GM23338 (cell line): ENCODE data around the gene PTGDS. TPM values are rescaled to one million over a fixed set of nuclear protein-coding genes. Genes with fewer than 3 reads are reported as not detected.

Experiments used
- ATAC-seq: fragments of 200-7000 bp; cut with Tn5 transposase; 3 replicates; pipeline ENCODE4 v1.9.1; 2020
- DNase-seq: peaks from one replicate; pipeline ENCODE4 v3.0.0-alpha.2; 2015; ENCODE audit warnings: low spot score
- H2AFZ ChIP-seq: fragments of 200-600 bp; sonication (generic); 2 replicates; pipeline ENCODE4 v1.8.0; 2016; ENCODE audit warnings: antibody characterized with exemption, mild to moderate bottlenecking, moderate library complexity
- H3F3A ChIP-seq: fragments of 200-600 bp; sonication (generic); replicated peaks from 2 replicates; pipeline ENCODE4 v1.8.0; 2017; ENCODE audit warnings: antibody characterized with exemption, mixed run types, low read depth
- H3K27ac ChIP-seq: fragments of 200-600 bp; sonication (generic); 2 replicates; pipeline ENCODE4 v1.6.1; 2016; ENCODE audit warnings: low read depth
- H3K27me3 ChIP-seq: fragments of 200-600 bp; sonication (generic); 2 replicates; pipeline ENCODE4 v1.8.0; 2016; ENCODE audit warnings: mild to moderate bottlenecking, mixed run types, moderate library complexity; ENCODE audit not compliant: insufficient read depth
- H3K36me3 ChIP-seq: fragments of 200-600 bp; sonication (generic); 2 replicates; pipeline ENCODE4 v1.8.0; 2016; ENCODE audit warnings: mild to moderate bottlenecking; ENCODE audit not compliant: insufficient read depth
- H3K4me1 ChIP-seq: fragments of 200-600 bp; sonication (generic); 2 replicates; pipeline ENCODE4 v1.8.0; 2016; ENCODE audit warnings: mild to moderate bottlenecking, moderate library complexity; ENCODE audit not compliant: insufficient read depth
- H3K4me2 ChIP-seq: fragments of 200-600 bp; sonication (generic); 2 replicates; pipeline ENCODE4 v1.7.1; 2017; ENCODE audit warnings: mixed run types
- H3K4me3 ChIP-seq: fragments of 200-600 bp; sonication (generic); 2 replicates; pipeline ENCODE4 v1.6.1; 2016; ENCODE audit warnings: mixed run types
- H3K79me2 ChIP-seq: fragments of 200-600 bp; sonication (generic); replicated peaks from 2 replicates; pipeline ENCODE4 v1.8.0; 2017; ENCODE audit warnings: mild to moderate bottlenecking; ENCODE audit not compliant: insufficient read depth
- H3K9me2 ChIP-seq: fragments of 200-600 bp; sonication (generic); 2 replicates; pipeline ENCODE4 v1.8.0; 2017; ENCODE audit not compliant: insufficient read depth
- H4K20me1 ChIP-seq: fragments of 200-600 bp; sonication (generic); replicated peaks from 2 replicates; pipeline ENCODE4 v1.8.0; 2017; ENCODE audit warnings: mild to moderate bottlenecking; ENCODE audit not compliant: insufficient read depth
- H3K27ac Mint-ChIP-seq: 2 replicates; pipeline ENCODE4 v1.8.0; 2020; ENCODE audit warnings: inconsistent platforms, mild to moderate bottlenecking, moderate library complexity, mixed read lengths
- H3K27me3 Mint-ChIP-seq: 3 replicates; pipeline ENCODE4 v1.8.0; 2022; ENCODE audit warnings: low read depth, mild to moderate bottlenecking, moderate library complexity, mixed read lengths, inconsistent platforms; ENCODE audit not compliant: insufficient read depth, poor library complexity
- H3K36me3 Mint-ChIP-seq: 3 replicates; pipeline ENCODE4 v1.8.0; 2021; ENCODE audit warnings: low read depth, mild to moderate bottlenecking, inconsistent platforms, moderate library complexity, mixed read lengths
- H3K4me1 Mint-ChIP-seq: 3 replicates; pipeline ENCODE4 v1.8.0; 2020; ENCODE audit warnings: mild to moderate bottlenecking, inconsistent platforms, mixed read lengths
- H3K4me3 Mint-ChIP-seq: 3 replicates; pipeline ENCODE4 v1.8.0; 2021; ENCODE audit warnings: moderate library complexity, mild to moderate bottlenecking, inconsistent platforms, mixed read lengths
- H3K9me3 Mint-ChIP-seq: 3 replicates; pipeline ENCODE4 v1.8.0; 2020; ENCODE audit warnings: moderate library complexity, mild to moderate bottlenecking, inconsistent platforms, mixed read lengths
- CREB1 ChIP-seq: fragments of 250-450 bp; sonication (Bioruptor Pico); IDR thresholded peaks from 2 replicates; pipeline ENCODE4 v1.5.0; 2020; ENCODE audit warnings: low read depth, mild to moderate bottlenecking, moderate library complexity
- CTCF ChIP-seq, 2 experiments: fragments of 200-600 bp in 1 of 2; sonication (generic) in 1 of 2; conservative IDR thresholded peaks; 2 replicates each; pipeline versions ENCODE4 v1.5.1 to v1.6.1; 2016 to 2017; ENCODE audit warnings: antibody characterized with exemption in 2 of 2, low read depth in 2 of 2, mild to moderate bottlenecking in 2 of 2, moderate library complexity in 1 of 2
- ETS1 ChIP-seq: IDR thresholded peaks from 2 replicates; pipeline ENCODE4 v1.6.1; 2016; ENCODE audit warnings: antibody characterized with exemption
- EZH2 ChIP-seq: fragments of 200-600 bp; sonication (generic); IDR thresholded peaks from one replicate; pipeline ENCODE4 v1.8.0; 2017; ENCODE audit warnings: antibody characterized with exemption, mild to moderate bottlenecking, low read depth; ENCODE audit not compliant: unreplicated experiment
- EZH2phosphoT487 ChIP-seq: fragments of 200-600 bp; sonication (generic); IDR thresholded peaks from one replicate; pipeline ENCODE4 v1.8.1; 2018; ENCODE audit warnings: antibody characterized with exemption; ENCODE audit not compliant: unreplicated experiment
- JUNB ChIP-seq: IDR thresholded peaks from one replicate; pipeline ENCODE4 v1.6.1; 2016; ENCODE audit warnings: antibody characterized with exemption; ENCODE audit not compliant: unreplicated experiment
- NANOG ChIP-seq: IDR thresholded peaks from 2 replicates; pipeline ENCODE4 v1.6.1; 2016; ENCODE audit warnings: antibody characterized with exemption, borderline replicate concordance
- POLR2AphosphoS5 ChIP-seq: IDR thresholded peaks from 2 replicates; pipeline ENCODE4 v1.6.1; 2016; ENCODE audit warnings: antibody characterized with exemption, low read depth
- STAT1 ChIP-seq: IDR thresholded peaks from one replicate; pipeline ENCODE4 v1.6.1; 2016; ENCODE audit warnings: antibody characterized with exemption; ENCODE audit not compliant: unreplicated experiment
- ZNF114 ChIP-seq: fragments of 250-450 bp; sonication (Bioruptor Pico); IDR thresholded peaks from 2 replicates; pipeline ENCODE4 v1.5.0; 2020; ENCODE audit warnings: mild to moderate bottlenecking, moderate library complexity
- ZNF462 ChIP-seq: fragments of 250-450 bp; sonication (Bioruptor Pico); IDR thresholded peaks from 2 replicates; pipeline ENCODE4 v1.5.0; 2020; ENCODE audit warnings: mild to moderate bottlenecking, moderate library complexity
- polyA plus RNA-seq: library from polyadenylated mRNA; unstranded; fragments of >200 nt; fragmentation: Nextera tagmentation; extraction: Ambion mirVana; gene quantifications from 2 replicates; pipeline ENCODE4 v1.2.1, GENCODE V29; 2016
- total RNA-seq: library from RNA; depleted of rRNA; stranded (reverse); fragments of >200 nt; shearing (Covaris generic); gene quantifications from 2 replicates; pipeline ENCODE4 v1.2.3, GENCODE V29; 2014

Gene PTGDS
- total and polyA plus RNA-seq, 2 experiments from 2014 or later = 1.9 to 3.1 TPM

- Histone ChIP-seq H3K27me3 (no peaks in the 10 kb centered on the region), H3F3A (no peaks in the 10 kb centered on the region), H3K27ac (no peak overlapping the region), H4K20me1 (no peaks in the 10 kb centered on the region), H3K9me2 (0 out of 2 replicates have a peak, but pooled peaks cover 6% of the 10 kb centered on the region), H3K4me1 (no peaks in the 10 kb centered on the region), H2AFZ (no peak overlapping the region), H3K4me3 (no peak overlapping the region), H3K79me2 (no peaks in the 10 kb centered on the region), H3K36me3 (no peaks in the 10 kb centered on the region), H3K4me2 (no peak overlapping the region)
- peaks cover 4% of the 10 kb centered on the region for H3K27me3 Mint-ChIP-seq
- TF ChIP-seq EZH2 (no peak), EZH2phosphoT487 (no peak), POLR2AphosphoS5 (no peak), CREB1 (CRISPR knock-in tag) (no peak), CTCF (conservative IDR thresholded peaks at IDR 0.05; ENCODE audit: low read depth in 2 of 2) (no peak), JUNB (no peak), NANOG (no peak), STAT1 (no peak), ZNF114 (CRISPR knock-in tag) (no peak), ZNF462 (CRISPR knock-in tag) (no peak), ETS1 (no peak)
- no peak overlapping the region for H3K4me3 Mint-ChIP-seq
- DNase-seq = no peak
- ATAC-seq = no peak
- H3K27ac Mint-ChIP-seq = no peak overlapping the region; the same call in 1 of the 2 replicates
- H3K36me3 Mint-ChIP-seq = no peaks in the 10 kb centered on the region; the same call in 2 of the 3 replicates
- H3K9me3 Mint-ChIP-seq = peaks cover 4% of the 10 kb centered on the region; the same call in 2 of the 3 replicates
- H3K4me1 Mint-ChIP-seq = no peaks in the 10 kb centered on the region; the same call in 2 of the 3 replicates
These were observed 16.9 kb upstream of the PTGDS start for GRCh38 chr9:136960212-136960937.
